Calu3 (cell line): ENCODE measurements around the gene PTPRG. TPM values are rescaled to one million over a fixed set of nuclear protein-coding genes. Genes with fewer than 3 reads are reported as not detected.

Experiments used
- BruUV-seq: library from RNA; stranded (reverse); fragments of 400-500 nt; replicated peaks from 2 replicates; lab custom pipeline; 2021; lab: Mats Ljungman, UMichigan
- CTCF ChIA-PET: fragments of 300-600 bp; sonication (Branson Sonifier 250); formaldehyde crosslinking; loops from one replicate; lab custom pipeline; 2022; ENCODE audit warnings: antibody characterized with exemption; lab: Charles Lee
- DNase-seq: peaks from one replicate; pipeline ENCODE4 v3.0.0; 2022
- H3K27ac Mint-ChIP-seq: one replicate; pipeline ENCODE4 v1.8.0; 2022; ENCODE audit warnings: mixed read lengths; ENCODE audit not compliant: unreplicated experiment
- H3K27me3 Mint-ChIP-seq: one replicate; pipeline ENCODE4 v1.8.0; 2022; ENCODE audit warnings: mixed read lengths; ENCODE audit not compliant: unreplicated experiment
- H3K36me3 Mint-ChIP-seq: one replicate; pipeline ENCODE4 v1.8.0; 2022; ENCODE audit warnings: mild to moderate bottlenecking, moderate library complexity, mixed read lengths; ENCODE audit not compliant: insufficient read depth, unreplicated experiment
- H3K4me1 Mint-ChIP-seq: one replicate; pipeline ENCODE4 v1.8.0; 2022; ENCODE audit warnings: mild to moderate bottlenecking, low read depth, mixed read lengths; ENCODE audit not compliant: unreplicated experiment
- H3K4me3 Mint-ChIP-seq: one replicate; pipeline ENCODE4 v1.8.0; 2022; ENCODE audit warnings: mild to moderate bottlenecking, low read depth, moderate library complexity, mixed read lengths; ENCODE audit not compliant: unreplicated experiment
- H3K9me3 Mint-ChIP-seq: one replicate; pipeline ENCODE4 v1.8.0; 2022; ENCODE audit warnings: low read depth, mixed read lengths; ENCODE audit not compliant: unreplicated experiment
- CTCF ChIP-seq: fragments of 200-600 bp; IDR thresholded peaks from one replicate; pipeline ENCODE4 v1.8.0; 2022; ENCODE audit warnings: antibody characterized with exemption; ENCODE audit not compliant: unreplicated experiment
- intact Hi-C: fragments of 100-400 bp; cut with micrococcal nuclease; formaldehyde crosslinking; loops from one replicate; pipeline ENCODE4 v1.10.0; 2022; ENCODE audit not compliant: unreplicated experiment
- total RNA-seq: library from RNA; stranded (reverse); gene quantifications from 2 replicates; pipeline ENCODE4 v1.2.3, GENCODE V29; 2022

Gene PTPRG
- total RNA-seq, 1 experiment from 2014 or later = 0.35 TPM

- no peak for TF ChIP-seq CTCF
- Mint-ChIP-seq H3K27ac (no peak overlapping the region), H3K9me3 (peaks cover 8% of the 10 kb centered on the region), H3K27me3 (no peaks in the 10 kb centered on the region), H3K36me3 (no peaks in the 10 kb centered on the region), H3K4me3 (no peak overlapping the region), H3K4me1 (no peaks in the 10 kb centered on the region)
- intact Hi-C loops = no loop called here
- CTCF ChIA-PET = no interaction called here
- no peak for DNase-seq
- no TSS peak for BruUV-seq
Observed at GRCh38 chr3:61629442-61629841, 68.1 kb downstream of the PTPRG start.

GRCh38 chr3:61631108-61631769, 69.9 kb downstream of the PTPRG start:
- Mint-ChIP-seq H3K9me3 (peaks cover 6% of the 10 kb centered on the region), H3K27ac (no peak overlapping the region), H3K36me3 (no peaks in the 10 kb centered on the region), H3K4me3 (no peak overlapping the region), H3K4me1 (no peaks in the 10 kb centered on the region), H3K27me3 (no peaks in the 10 kb centered on the region)
- intact Hi-C loops = no loop called here
- TF ChIP-seq CTCF = no peak
- no TSS peak for BruUV-seq
- DNase-seq = no peak
- CTCF ChIA-PET = no interaction called here

GRCh38 chr3:61632568-61633175, 71.3 kb downstream of the PTPRG start:
- intact Hi-C loops = no loop called here
- no peak overlapping the region for H3K4me3 Mint-ChIP-seq
- no TSS peak for BruUV-seq
- CTCF ChIA-PET = no interaction called here
- H3K36me3 Mint-ChIP-seq = no peaks in the 10 kb centered on the region
- no peaks in the 10 kb centered on the region for H3K27me3 Mint-ChIP-seq
- H3K4me1 Mint-ChIP-seq = no peaks in the 10 kb centered on the region
- no peak for TF ChIP-seq CTCF
- DNase-seq = no peak
- peaks cover 6% of the 10 kb centered on the region for H3K9me3 Mint-ChIP-seq
- no peak overlapping the region for H3K27ac Mint-ChIP-seq

- no TSS peak for BruUV-seq
- H3K27me3 Mint-ChIP-seq = no peaks in the 10 kb centered on the region
- H3K9me3 Mint-ChIP-seq = peaks cover 6% of the 10 kb centered on the region
- no peak for TF ChIP-seq CTCF
- no peaks in the 10 kb centered on the region for H3K4me1 Mint-ChIP-seq
- no peaks in the 10 kb centered on the region for H3K36me3 Mint-ChIP-seq
- no peak for DNase-seq
- H3K4me3 Mint-ChIP-seq = no peak overlapping the region
- CTCF ChIA-PET = no interaction called here
- no peak overlapping the region for H3K27ac Mint-ChIP-seq
- intact Hi-C loops = no loop called here
Observed at GRCh38 chr3:61634678-61635077, 73.3 kb downstream of the PTPRG start.
